Mesenchymal stem cell (in vitro differentiated cells and primary cell): ENCODE data around the gene RAD51. TPM values are rescaled to one million over a fixed set of nuclear protein-coding genes. Genes with fewer than 3 reads are reported as not detected.

Experiments
- DNase-seq: peaks from one replicate; pipeline ENCODE4 v3.0.0-alpha.2; 2013
- H2AFZ ChIP-seq: one replicate; pipeline ENCODE4 v1.6.1; 2013; ENCODE audit warnings: low read depth, mild to moderate bottlenecking, control low read depth, inconsistent platforms, low read length, moderate library complexity
- H2AK5ac ChIP-seq: 2 replicates; pipeline ENCODE4 v1.6.1; 2013; ENCODE audit warnings: low read length, moderate library complexity, mild to moderate bottlenecking, inconsistent platforms; ENCODE audit not compliant: severe bottlenecking
- H2BK120ac ChIP-seq: one replicate; pipeline ENCODE4 v1.6.1; 2013; ENCODE audit warnings: low read depth, mild to moderate bottlenecking, inconsistent platforms, low read length, moderate library complexity
- H2BK12ac ChIP-seq, 2 experiments: one replicate each; pipeline ENCODE4 v1.6.1; 2013; ENCODE audit warnings: inconsistent platforms in 2 of 2, low read length in 2 of 2, mild to moderate bottlenecking in 2 of 2, moderate library complexity in 2 of 2, control low read depth in 1 of 2
- H2BK15ac ChIP-seq: one replicate; pipeline ENCODE4 v1.6.1; 2013; ENCODE audit warnings: mild to moderate bottlenecking, low read depth, inconsistent platforms; ENCODE audit not compliant: poor library complexity, severe bottlenecking
- H2BK5ac ChIP-seq: 2 replicates; pipeline ENCODE4 v1.6.1; 2013; ENCODE audit warnings: low read depth, mild to moderate bottlenecking, low read length, control low read depth, inconsistent platforms; ENCODE audit not compliant: poor library complexity, severe bottlenecking
- H3K14ac ChIP-seq, 2 experiments: one replicate each; pipeline ENCODE4 v1.6.1; 2013; ENCODE audit warnings: inconsistent platforms in 2 of 2, low read length in 2 of 2, control low read depth in 1 of 2, mild to moderate bottlenecking in 1 of 2, moderate library complexity in 1 of 2
- H3K18ac ChIP-seq, 2 experiments: one replicate each; pipeline ENCODE4 v1.6.1; 2013; ENCODE audit warnings: inconsistent platforms in 2 of 2, low read length in 2 of 2, control low read depth in 1 of 2, low read depth in 1 of 2, mild to moderate bottlenecking in 1 of 2
- H3K23ac ChIP-seq, 2 experiments: one replicate each; pipeline ENCODE4 v1.6.1; 2013; ENCODE audit warnings: inconsistent platforms in 2 of 2, low read length in 2 of 2, mild to moderate bottlenecking in 2 of 2, moderate library complexity in 2 of 2, control low read depth in 1 of 2
- H3K27ac ChIP-seq: 2 replicates; pipeline ENCODE4 v1.5.1; 2013; ENCODE audit warnings: mild to moderate bottlenecking, moderate library complexity, low read length, control low read depth, inconsistent platforms; ENCODE audit not compliant: poor library complexity, severe bottlenecking
- H3K27me3 ChIP-seq, 2 experiments: 2 replicates each; pipeline versions ENCODE4 v1.6.1 to v1.7.0; 2013; ENCODE audit warnings: low read length in 2 of 2, mild to moderate bottlenecking in 2 of 2, moderate library complexity in 2 of 2, control low read depth in 1 of 2, inconsistent platforms in 1 of 2; ENCODE audit not compliant: control insufficient read depth in 1 of 2, insufficient read depth in 1 of 2
- H3K36me3 ChIP-seq, 2 experiments: 2 replicates each; pipeline versions ENCODE4 v1.6.1 to v1.7.0; 2013; ENCODE audit warnings: low read length in 2 of 2, control low read depth in 1 of 2, inconsistent platforms in 1 of 2, low read depth in 1 of 2, mild to moderate bottlenecking in 1 of 2; ENCODE audit not compliant: insufficient read depth in 2 of 2, control insufficient read depth in 1 of 2
- H3K4ac ChIP-seq, 2 experiments: one replicate each; pipeline ENCODE4 v1.6.1; 2013; ENCODE audit warnings: inconsistent platforms in 2 of 2, low read length in 2 of 2, mild to moderate bottlenecking in 2 of 2, moderate library complexity in 2 of 2, control low read depth in 1 of 2, low read depth in 1 of 2
- H3K4me1 ChIP-seq: 2 replicates; pipeline ENCODE4 v1.6.1; 2013; ENCODE audit warnings: low read depth, low read length, control low read depth; ENCODE audit not compliant: control insufficient read depth, insufficient read depth
- H3K4me2 ChIP-seq: 2 replicates; pipeline ENCODE4 v1.6.1; 2013; ENCODE audit warnings: low read length, mild to moderate bottlenecking, inconsistent platforms; ENCODE audit not compliant: poor library complexity, severe bottlenecking
- H3K4me3 ChIP-seq, 2 experiments: 2 replicates each; pipeline versions ENCODE4 v1.5.1 to v1.7.0; 2013; ENCODE audit warnings: low read length in 2 of 2, mild to moderate bottlenecking in 2 of 2, control low read depth in 1 of 2, low read depth in 1 of 2; ENCODE audit not compliant: insufficient read depth in 1 of 2
- H3K79me1 ChIP-seq: replicated peaks from 2 replicates; pipeline ENCODE4 v1.6.1; 2013; ENCODE audit warnings: mild to moderate bottlenecking, control low read depth, low read length, inconsistent platforms; ENCODE audit not compliant: poor library complexity, severe bottlenecking
- H3K9ac ChIP-seq: 2 replicates; pipeline ENCODE4 v1.7.0; 2013; ENCODE audit warnings: mild to moderate bottlenecking, low read length, moderate library complexity
- H3K9me3 ChIP-seq: 2 replicates; pipeline ENCODE4 v1.7.0; 2013; ENCODE audit warnings: mild to moderate bottlenecking, low read length; ENCODE audit not compliant: control insufficient read depth
- H4K8ac ChIP-seq: one replicate; pipeline ENCODE4 v1.6.1; 2013; ENCODE audit warnings: inconsistent platforms, mild to moderate bottlenecking, low read length, moderate library complexity
- H4K91ac ChIP-seq: one replicate; pipeline ENCODE4 v1.6.1; 2013; ENCODE audit warnings: mild to moderate bottlenecking, low read length, inconsistent platforms
- WGBS: methylation state at CpG from one replicate; pipeline ENCODE4 v1.1.7; 2013; ENCODE audit warnings: mixed read lengths; 5-methylcytosine and 5-hydroxymethylcytosine counted together
- small RNA-seq: library from polyadenylated mRNA; stranded (forward); fragments of <200 nt; extraction: miRNeasy Mini kit (QIAGEN cat#:217004); gene quantifications from one replicate; pipeline ENCODE3, GENCODE V24; 2013; ENCODE audit warnings: low read depth

The RAD51 gene

GRCh38 chr15:40776537-40777141 is 81.7 kb downstream of the RAD51 start:
- H3K4me3 ChIP-seq = no peak overlapping the region
- no peak overlapping the region for H2BK12ac ChIP-seq
- no peak overlapping the region for H2BK15ac ChIP-seq
- H2AK5ac ChIP-seq = no peak overlapping the region
- H3K14ac ChIP-seq = no peak overlapping the region
- H3K4ac ChIP-seq = no peak overlapping the region
- no peak overlapping the region for H3K27ac ChIP-seq
- H3K9ac ChIP-seq = peak overlapping the region; percentile 28
- H3K79me1 ChIP-seq = peaks cover 14% of the 10 kb centered on the region
- H3K9me3 ChIP-seq = no peaks in the 10 kb centered on the region
- H3K18ac ChIP-seq = no peak overlapping the region
- H4K8ac ChIP-seq = no peak overlapping the region
- H2BK120ac ChIP-seq = no peak overlapping the region
- H2BK5ac ChIP-seq = no peak overlapping the region
- WGBS = 95% methylated on average over 9 of the region's 11 CpGs
- no peak for DNase-seq
- H3K36me3 ChIP-seq = peaks cover 69 to 74% of the 10 kb centered on the region in 2 experiments
- peaks cover 13% of the 10 kb centered on the region for H3K4me1 ChIP-seq
- H4K91ac ChIP-seq = no peak overlapping the region
- no peak overlapping the region for H3K4me2 ChIP-seq
- H3K27me3 ChIP-seq = no peaks in the 10 kb centered on the region
- no peak overlapping the region for H3K23ac ChIP-seq
- no peak overlapping the region for H2AFZ ChIP-seq

Small RNA genes within 50 kb of the gene (small RNA-seq; reads per million reads assigned to genes)
- not detected for gene SUMO2P15
